Prostate gland (tissue), 2 donors: ENCODE measurements around the gene CFAP100. TPM values are rescaled to one million over a fixed set of nuclear protein-coding genes. Genes with fewer than 3 reads are reported as not detected.

Source experiments
- DNase-seq: peaks from one replicate; pipeline ENCODE4 v3.0.0-alpha.2; 2019; ENCODE audit warnings: low spot score
- H3K27ac ChIP-seq, 2 donors: fragments of 200-600 bp; sonication (generic); 2 replicates each; pipeline ENCODE4 v1.5.1; 2017 to 2019
- H3K27me3 ChIP-seq: fragments of 200-600 bp; sonication (generic); replicated peaks from 2 replicates; pipeline ENCODE4 v1.5.1; 2019; ENCODE audit not compliant: insufficient read depth
- H3K36me3 ChIP-seq, 2 donors: fragments of 200-600 bp; sonication (generic); 1 replicate in 1 of 2; 2 replicates in 1 of 2; pipeline versions ENCODE4 v1.5.1 to v1.8.1; 2017 to 2019
- H3K4me1 ChIP-seq: fragments of 200-600 bp; sonication (generic); replicated peaks from 2 replicates; pipeline ENCODE4 v1.5.1; 2019
- H3K4me3 ChIP-seq, 2 donors: fragments of 200-600 bp; sonication (generic); 2 replicates each; pipeline ENCODE4 v1.5.1; 2017 to 2019
- H3K9me3 ChIP-seq: fragments of 200-600 bp; sonication (generic); 2 replicates; pipeline ENCODE4 v1.5.1; 2017
- CTCF ChIP-seq, 4 experiments: fragments of 200-600 bp in 2 of 4; fragments of 450-650 bp in 2 of 4; sonication (generic) in 2 of 4; IDR thresholded peaks; 1 replicate in 3 of 4; 2 replicates in 1 of 4; pipeline ENCODE4 v1.5.1; 2016 to 2019; ENCODE audit warnings: antibody characterized with exemption in 4 of 4, mild to moderate bottlenecking in 2 of 4, moderate library complexity in 2 of 4
- POLR2A ChIP-seq: fragments of 450-650 bp; IDR thresholded peaks from one replicate; pipeline ENCODE4 v1.6.1; 2016; ENCODE audit warnings: antibody characterized with exemption, mild to moderate bottlenecking
- POLR2AphosphoS5 ChIP-seq: sonication (generic); formaldehyde crosslinking; IDR thresholded peaks from one replicate; pipeline ENCODE4 v1.6.1; 2017; ENCODE audit warnings: antibody characterized with exemption
- WGBS: methylation state at CpG from one replicate; pipeline ENCODE4 v1.1.5; 2018; 5-methylcytosine and 5-hydroxymethylcytosine counted together
- intact Hi-C: fragments of 100-400 bp; cut with DNase I; formaldehyde crosslinking; loops from one replicate; pipeline ENCODE4 v1.14.2; 2022
- total RNA-seq, 2 donors: library from RNA; depleted of rRNA; stranded (reverse); fragments of >200 nt; gene quantifications; one replicate each; pipeline ENCODE4 v1.1.0, GENCODE V29; 2016

CFAP100 gene
- total RNA-seq, 2 donors from 2014 or later = 2.3 TPM; not detected in 1

GRCh38 chr3:126456766-126457388, 62.2 kb downstream of the CFAP100 start:
- Histone ChIP-seq H3K36me3 (peaks cover 13% of the 10 kb centered on the region in 2 donors), H3K4me1 (no peaks in the 10 kb centered on the region), H3K27ac (no peak overlapping the region), H3K9me3 (no peaks in the 10 kb centered on the region), H3K27me3 (no peaks in the 10 kb centered on the region), H3K4me3 (no peak overlapping the region)
- TF ChIP-seq POLR2A (no peak), POLR2AphosphoS5 (no peak), CTCF (IDR thresholded peaks at IDR 0.05) (no peak)
- intact Hi-C loops = no loop called here
- WGBS = 89% methylated on average over 12 of the region's 12 CpGs
- DNase-seq = no peak

- Histone ChIP-seq H3K9me3 (no peaks in the 10 kb centered on the region), H3K4me1 (no peaks in the 10 kb centered on the region), H3K4me3 (no peak overlapping the region), H3K27ac (no peak overlapping the region), H3K36me3 (peaks cover 13 to 19% of the 10 kb centered on the region in 2 donors), H3K27me3 (no peaks in the 10 kb centered on the region)
- no peak for TF ChIP-seq CTCF (IDR thresholded peaks at IDR 0.05)
- TF ChIP-seq POLR2AphosphoS5 = no peak
- no peak for TF ChIP-seq POLR2A
- 66% methylated on average over 7 of the region's 7 CpGs for WGBS
- DNase-seq = no peak
- intact Hi-C loops = no loop called here
These were observed 64.5 kb downstream of the CFAP100 start for GRCh38 chr3:126459111-126459762.

- no peaks in the 10 kb centered on the region for H3K27me3 ChIP-seq
- H3K4me1 ChIP-seq = no peaks in the 10 kb centered on the region
- intact Hi-C loops = no loop called here
- peaks cover 13 to 25% of the 10 kb centered on the region in 2 donors for H3K36me3 ChIP-seq
- no peak for DNase-seq
- H3K27ac ChIP-seq = no peak overlapping the region
- 85% methylated on average over 9 of the region's 9 CpGs for WGBS
- no peak overlapping the region for H3K4me3 ChIP-seq
- H3K9me3 ChIP-seq = no peaks in the 10 kb centered on the region
- no peak for TF ChIP-seq POLR2AphosphoS5
- no peak for TF ChIP-seq CTCF (IDR thresholded peaks at IDR 0.05)
These were observed 65.0 kb downstream of the CFAP100 start for GRCh38 chr3:126459763-126460127.

GRCh38 chr3:126460381-126460780, 65.7 kb downstream of the CFAP100 start:
- no peak for TF ChIP-seq POLR2AphosphoS5
- TF ChIP-seq CTCF (IDR thresholded peaks at IDR 0.05) = no peak
- no peak for TF ChIP-seq POLR2A
- no peak overlapping the region for H3K4me3 ChIP-seq
- H3K27ac ChIP-seq = no peak overlapping the region
- no peaks in the 10 kb centered on the region for H3K4me1 ChIP-seq
- no peaks in the 10 kb centered on the region for H3K27me3 ChIP-seq
- H3K36me3 ChIP-seq = peaks cover 15 to 28% of the 10 kb centered on the region in 2 donors
- no peaks in the 10 kb centered on the region for H3K9me3 ChIP-seq
- DNase-seq = no peak
- 84% methylated on average over 7 of the region's 7 CpGs for WGBS
- intact Hi-C loops = no loop called here
